HG02970 (cell line): ENCODE data around the gene EXOSC3.

Experiments
- ATAC-seq: cut with Tn5 transposase; IDR thresholded peaks from one replicate; pipeline ENCODE4 v1.9.1; 2021; ENCODE audit warnings: mild to moderate bottlenecking, moderate library complexity, moderate number of reproducible peaks; ENCODE audit not compliant: unreplicated experiment, low FRiP score

The EXOSC3 gene

DNA sequence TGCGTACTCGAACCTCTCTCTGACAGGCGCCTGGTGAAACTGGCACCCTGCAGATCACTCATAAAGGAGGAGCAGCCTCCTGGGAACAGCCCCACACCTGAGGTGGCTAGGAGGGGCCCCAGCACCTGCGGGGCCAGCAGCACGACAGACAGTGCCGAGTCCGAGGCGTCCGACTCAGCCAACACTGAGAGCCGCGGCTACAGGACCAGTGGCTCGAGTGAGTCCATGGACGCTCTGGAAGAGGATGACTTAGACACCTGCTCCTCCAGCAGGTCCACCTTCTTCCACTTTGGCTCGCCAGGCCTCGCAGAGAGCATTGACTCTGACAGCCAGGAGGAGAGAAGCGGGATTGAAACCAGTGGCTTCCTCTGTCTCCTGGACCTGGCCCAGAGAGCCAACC, 44.7 kb downstream of the EXOSC3 start:
- no peak for ATAC-seq

DNA sequence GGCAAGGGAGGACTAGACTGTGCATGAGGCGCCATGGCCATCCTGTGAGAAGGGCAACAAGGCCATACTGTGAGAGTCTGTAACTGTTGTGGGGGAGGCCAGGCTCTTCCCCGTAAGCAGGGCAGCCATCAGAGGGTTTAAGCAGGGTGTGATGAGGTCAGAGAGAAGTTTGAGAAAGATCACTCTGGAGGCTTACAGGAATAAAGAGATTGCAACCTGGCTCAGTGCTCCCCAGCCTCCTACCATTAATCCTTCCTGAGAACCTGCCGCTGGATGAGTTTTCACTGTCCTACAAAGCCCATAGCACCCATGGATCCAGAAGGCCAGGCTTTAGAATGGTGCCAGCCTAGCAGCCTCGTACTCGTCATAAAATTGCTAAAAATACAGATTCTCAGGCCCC, 45.6 kb downstream of the EXOSC3 start:
- ATAC-seq = no peak

DNA sequence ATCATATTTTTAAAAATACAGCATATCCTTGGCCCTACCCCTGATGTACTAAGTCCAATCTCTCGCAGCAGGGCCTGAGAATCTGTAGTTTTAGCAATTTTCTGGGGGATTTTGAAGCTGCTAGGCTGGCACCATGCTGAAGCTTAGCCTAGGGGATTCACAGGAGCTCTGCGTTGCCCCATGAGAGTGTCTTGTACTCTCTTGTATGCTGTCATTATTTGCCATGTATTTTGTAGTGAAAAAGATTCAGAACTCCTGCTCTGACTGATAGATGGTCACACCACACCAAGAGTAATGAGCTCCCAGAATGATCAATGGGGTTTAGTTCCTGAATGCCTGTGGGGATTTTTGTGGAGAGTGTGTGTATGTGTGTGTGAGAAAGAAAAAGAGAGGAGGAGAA, 51.9 kb downstream of the EXOSC3 start:
- ATAC-seq = no peak

DNA sequence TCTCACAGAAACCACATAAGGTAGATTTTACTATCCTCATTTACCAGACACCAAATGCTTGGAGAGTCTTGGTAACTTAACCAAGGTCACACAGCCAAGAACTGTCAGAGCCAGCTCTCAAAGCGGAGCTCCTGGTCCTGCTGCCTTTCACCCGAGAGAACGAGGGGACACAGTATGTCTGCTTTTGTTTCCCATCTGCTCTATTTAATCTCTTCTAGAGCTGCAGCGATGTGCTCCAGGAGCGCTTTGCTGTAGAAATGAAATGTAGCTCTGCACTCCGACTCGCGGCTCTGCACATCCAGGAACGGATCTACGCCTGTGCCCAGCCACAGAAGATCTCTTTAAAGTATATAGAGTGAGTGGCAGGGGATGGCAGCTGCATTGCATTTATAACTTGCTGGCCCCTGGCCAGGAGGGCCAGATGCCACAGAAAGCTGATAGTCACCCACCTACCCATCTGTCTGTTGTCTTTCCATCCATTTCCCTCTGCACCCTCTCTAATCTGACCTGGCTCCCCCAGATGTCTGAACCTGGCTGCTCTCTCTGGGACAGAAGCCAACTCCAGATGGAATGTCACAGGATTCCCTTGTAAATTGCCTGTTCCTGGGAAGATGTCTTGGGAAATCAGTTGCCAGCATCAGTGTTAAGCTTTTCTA, 52.6 kb downstream of the EXOSC3 start:
- ATAC-seq = no peak

DNA sequence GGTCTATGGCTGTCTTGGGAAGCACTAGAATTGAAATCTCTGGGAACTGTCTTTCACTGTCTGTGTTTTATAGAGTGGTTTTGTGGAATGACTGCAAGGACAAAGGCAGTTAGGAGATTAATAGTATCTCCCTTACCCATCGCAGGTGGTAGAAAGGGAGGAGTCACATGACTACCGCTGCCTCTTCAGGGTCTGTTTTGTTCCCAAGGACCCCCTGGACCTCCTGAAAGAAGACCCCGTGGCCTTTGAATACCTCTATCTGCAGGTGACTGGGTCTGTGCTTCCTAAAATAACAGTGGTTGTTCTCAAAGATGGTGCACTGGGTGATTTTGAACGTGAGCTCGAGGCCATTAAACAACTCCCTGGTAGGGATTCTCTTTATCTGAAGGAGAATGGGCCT, 54.0 kb downstream of the EXOSC3 start:
- ATAC-seq = no peak

DNA sequence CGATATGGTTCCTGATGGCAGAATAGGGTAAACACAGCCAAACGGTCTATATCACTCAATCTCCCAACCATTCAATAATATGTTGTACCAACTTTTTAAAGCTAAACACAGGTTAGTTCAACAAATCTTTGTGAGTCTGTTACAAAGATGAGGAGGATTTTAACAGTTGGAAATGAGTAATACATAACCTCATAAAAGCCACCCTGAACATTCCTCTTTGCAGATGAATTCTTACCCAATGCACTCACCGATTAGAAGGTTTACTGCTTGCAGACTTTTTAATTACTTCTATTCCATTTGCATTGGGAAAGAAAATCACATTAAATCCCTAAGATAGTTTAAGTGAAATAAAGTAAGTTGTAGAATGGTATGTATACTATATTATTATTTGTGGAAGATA, 54.6 kb downstream of the EXOSC3 start:
- no peak for ATAC-seq
